ENCODE measurements around the gene KIAA1217. TPM values are rescaled to one million over a fixed set of nuclear protein-coding genes. Genes with fewer than 3 reads are reported as not detected.

KIAA1217 gene
- total and polyA plus RNA-seq, 2 of the 4 experiments (the other 2 are of a cell fraction): 3.4 to 4.4 TPM

- Histone ChIP-seq H3K23ac (ENCODE audit: low read depth, low read length) (no peak overlapping the region), H3K56ac (ENCODE audit: extremely low read depth, insufficient read depth, low read length) (no peak overlapping the region), H3K18ac (ENCODE audit: low read depth, low read length) (no peak overlapping the region), H3K9ac (ENCODE audit: low read depth, low read length) (no peak overlapping the region), H2AFZ (replicated peaks; ENCODE audit: low read length, poor library complexity) (no peak overlapping the region), H2AK5ac (ENCODE audit: low read depth, low read length) (no peak overlapping the region), H3K27me3 (ENCODE audit: control insufficient read depth, insufficient read depth, low read length) (no peaks in the 10 kb centered on the region; the same call in none of the 2 replicates), H3K9me1 (ENCODE audit: insufficient read depth, low read length) (no peaks in the 10 kb centered on the region), H2BK15ac (ENCODE audit: low read depth, low read length) (no peak overlapping the region), H2AK9ac (replicated peaks; ENCODE audit: low read depth, low read length, poor library complexity) (no peak overlapping the region), H3K79me1 (ENCODE audit: low read depth in 1 of 2, low read length in 2 of 2) (no peaks in the 10 kb centered on the region), H2BK20ac (ENCODE audit: low read depth, low read length) (no peak overlapping the region), H4K91ac (ENCODE audit: insufficient read depth, low read depth, low read length) (no peak overlapping the region), H3K4me3 (ENCODE audit: insufficient read depth, low read depth, low read length) (no peak overlapping the region), H2BK120ac (ENCODE audit: low read depth, low read length) (no peak overlapping the region), H3K27ac (ENCODE audit: insufficient read depth, low read length) (no peak overlapping the region), H3K4ac (ENCODE audit: low read depth, low read length) (no peak overlapping the region), H3K4me2 (ENCODE audit: low read depth, low read length) (no peak overlapping the region), H3K9me3 (ENCODE audit: control insufficient read depth, insufficient read depth, low read length) (no peaks in the 10 kb centered on the region), H3K14ac (replicated peaks; ENCODE audit: low read depth, low read length) (no peak overlapping the region), H3K4me1 (ENCODE audit: control insufficient read depth, insufficient read depth, low read length) (peaks cover 2% of the 10 kb centered on the region; the same call in 1 of the 2 replicates), H4K20me1 (ENCODE audit: insufficient read depth, low read length) (no peaks in the 10 kb centered on the region), H4K5ac (ENCODE audit: low read depth, low read length) (no peak overlapping the region), H3K36me3 (ENCODE audit: control insufficient read depth, insufficient read depth, low read length) (no peaks in the 10 kb centered on the region), H4K8ac (ENCODE audit: low read depth in 2 of 2, low read length in 2 of 2) (no peak overlapping the region), H2BK5ac (ENCODE audit: low read depth, low read length, poor library complexity, severe bottlenecking) (no peak overlapping the region)
- dilution Hi-C loops (cut with HindIII; ENCODE audit: low sequenced_read_pairs, unreplicated experiment): no loop called here
- ATAC-seq (ENCODE audit: low read depth): no peak
- ChIA-PET CTCF (no interaction called here), POLR2A (ENCODE audit: unreplicated experiment) (no interaction called here)
- intact Hi-C loops (cut with micrococcal nuclease): no loop called here
- TF ChIP-seq SMC3 (IDR thresholded peaks at IDR 0.05; ENCODE audit: low read depth, low read length) (no peak), CHD1 (IDR thresholded peaks at IDR 0.05; ENCODE audit: low read depth, low read length) (no peak)
- in situ Hi-C loops (cut with MboI; ENCODE audit: low sequenced_read_pairs): loop anchor here (25.0 kb wide), 1 partner anchor 1193 kb away; no protein-coding TSS in a partner anchor
- no TSS peak for BruUV-seq (replicated peaks)
- DNase-seq: no peak
- WGBS, 2 experiments (ENCODE audit: extremely low coverage in 2 of 2, insufficient read length in 1 of 2): no CpG with 5 or more reads among the region's 2 CpGs
These were observed 146.2 kb downstream of the KIAA1217 start for GRCh38 chr10:24355056-24355688.
